GM20431 (cell line): Measurements from ENCODE around the gene CGN.

Experiments
- in situ Hi-C: fragments of 300-500 bp; cut with MseI, MboI; formaldehyde crosslinking; loops from one replicate; pipeline ENCODE4 v1.15.0; 2020; ENCODE audit warnings: low sequenced_read_pairs; ENCODE audit not compliant: unreplicated experiment

The CGN gene

DNA sequence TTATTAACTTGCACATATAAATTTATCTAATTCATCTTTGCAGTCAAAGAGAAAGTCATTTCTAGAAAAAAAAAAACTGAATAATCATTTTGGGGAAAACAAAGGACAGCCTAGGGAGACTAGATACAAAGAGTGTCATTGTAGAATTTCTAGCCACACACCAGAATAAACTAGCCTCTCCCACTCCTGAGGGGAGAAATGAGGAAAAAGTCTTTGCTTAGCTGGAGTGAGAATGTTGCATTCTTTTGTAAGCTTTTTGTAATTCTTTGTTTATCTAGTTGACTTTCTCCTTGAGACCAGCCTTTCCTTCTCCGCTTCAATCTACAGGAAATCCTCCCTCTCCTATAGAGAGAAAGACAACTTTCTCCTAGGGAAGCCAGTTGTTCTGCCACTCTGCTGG is 15.9 kb upstream of the CGN start:
- in situ Hi-C loops = no loop called here

DNA sequence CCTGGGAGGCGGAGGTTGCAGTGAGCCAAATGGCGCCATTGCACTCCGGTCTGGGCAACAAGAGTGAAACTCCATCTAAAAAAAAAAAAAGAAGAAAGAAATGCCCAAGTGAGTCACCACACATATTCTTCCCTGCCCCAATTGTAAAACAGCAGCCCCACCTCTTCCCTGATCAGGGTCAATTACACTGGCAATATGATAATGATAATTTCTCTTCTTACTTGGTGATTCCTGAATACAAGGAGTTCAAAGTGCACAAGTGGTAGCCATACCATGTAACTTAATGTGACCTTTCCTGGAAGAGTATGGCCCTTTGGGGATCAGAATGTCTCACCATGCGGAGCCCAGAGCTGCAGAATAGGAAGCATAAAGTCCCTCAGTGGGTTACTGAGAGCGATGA is 11.8 kb upstream of the CGN start:
- in situ Hi-C loops = no loop called here

- in situ Hi-C loops = no loop called here
Measured at GRCh38 chr1:151499930-151500329, 11.3 kb upstream of the CGN start.

DNA sequence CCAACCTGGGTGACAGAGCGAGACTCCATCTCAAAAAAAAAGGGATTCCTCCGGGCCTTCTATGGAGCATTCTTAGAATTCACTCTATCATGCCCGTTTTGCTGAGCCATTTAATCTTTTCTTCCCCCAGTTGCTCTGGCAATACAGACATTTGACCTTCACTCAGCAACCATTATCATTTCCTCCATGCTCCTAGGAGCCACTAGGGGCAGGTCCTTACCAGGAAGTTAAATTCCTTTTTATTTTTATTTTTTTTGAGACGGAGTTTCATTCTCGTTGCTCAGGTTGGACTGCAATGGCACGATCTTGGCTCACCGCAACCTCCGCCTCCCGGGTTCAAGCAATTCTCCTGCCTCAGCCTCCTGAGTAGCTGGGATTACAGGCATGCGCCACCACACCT is 9.7 kb upstream of the CGN start:
- in situ Hi-C loops = no loop called here

- in situ Hi-C loops = no loop called here
Measured at GRCh38 chr1:151502035-151502700, 9.0 kb upstream of the CGN start.

DNA sequence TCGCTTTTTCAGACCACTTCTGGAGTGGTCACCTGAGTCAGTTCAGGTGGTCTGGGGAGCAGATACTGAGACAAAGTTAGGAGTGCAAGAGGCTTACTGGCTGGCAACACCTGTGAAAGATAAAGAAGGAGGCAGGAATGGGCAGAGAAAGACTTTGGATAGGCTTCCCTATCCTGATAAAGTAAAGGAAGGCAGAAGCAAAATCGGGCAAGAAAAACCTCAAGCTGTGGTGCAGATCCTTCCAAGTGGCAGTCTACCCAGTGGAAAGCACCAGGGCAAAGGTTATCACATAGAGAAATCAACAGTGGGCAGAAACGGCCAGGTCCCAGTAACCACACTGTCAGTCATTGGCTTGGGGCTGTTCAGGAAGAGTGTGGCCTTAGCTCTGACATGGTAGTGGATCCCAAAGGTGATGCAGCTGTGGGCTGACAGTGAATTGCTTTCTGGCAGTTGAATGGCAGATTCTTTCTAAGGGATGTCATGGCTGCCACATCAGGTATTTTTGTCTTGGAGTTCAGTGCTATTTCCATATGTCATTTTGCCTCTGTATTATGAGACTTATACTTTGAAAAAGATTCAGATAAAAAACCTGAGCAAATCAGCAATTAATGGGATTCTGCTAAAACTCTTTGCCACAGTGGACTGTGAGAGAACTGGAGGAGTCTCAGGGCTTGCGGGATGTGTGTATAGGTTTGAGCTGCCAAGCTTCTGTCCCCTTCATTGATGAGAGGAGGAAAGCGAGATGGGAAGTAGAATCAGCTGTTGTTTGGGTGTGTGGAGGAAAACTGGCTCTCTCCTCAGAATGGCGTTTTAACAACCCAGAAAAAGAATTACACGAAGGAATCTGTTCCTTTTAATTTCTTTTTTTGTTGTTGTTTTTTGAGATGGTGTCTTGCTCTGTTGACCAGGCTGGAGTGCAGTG is 8.1 kb upstream of the CGN start:
- in situ Hi-C loops = no loop called here

GRCh38 chr1:151504252-151504651 is 6.9 kb upstream of the CGN start:
- in situ Hi-C loops = no loop called here

DNA sequence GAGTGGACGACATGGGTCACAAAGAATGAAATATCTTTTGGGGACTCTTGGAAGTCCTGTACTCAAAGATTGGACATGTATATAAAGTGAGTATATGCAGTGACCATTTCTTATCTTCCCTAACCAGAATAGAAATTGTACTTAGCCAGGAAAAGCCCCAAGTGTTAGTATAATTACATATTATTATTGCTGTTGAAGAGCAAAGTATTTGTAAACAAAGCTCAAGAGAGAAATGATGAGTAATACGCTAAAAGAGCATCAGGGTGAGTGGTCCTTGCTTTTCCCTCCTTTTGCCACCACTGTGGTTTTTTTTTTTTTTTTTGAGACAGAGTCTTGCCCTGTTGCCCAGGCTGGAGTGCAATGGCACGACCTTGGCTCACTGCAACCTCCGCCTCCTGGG is 6.4 kb upstream of the CGN start:
- in situ Hi-C loops = no loop called here

GRCh38 chr1:151508833-151509232 is 2.4 kb upstream of the CGN start:
- in situ Hi-C loops = no loop called here

DNA sequence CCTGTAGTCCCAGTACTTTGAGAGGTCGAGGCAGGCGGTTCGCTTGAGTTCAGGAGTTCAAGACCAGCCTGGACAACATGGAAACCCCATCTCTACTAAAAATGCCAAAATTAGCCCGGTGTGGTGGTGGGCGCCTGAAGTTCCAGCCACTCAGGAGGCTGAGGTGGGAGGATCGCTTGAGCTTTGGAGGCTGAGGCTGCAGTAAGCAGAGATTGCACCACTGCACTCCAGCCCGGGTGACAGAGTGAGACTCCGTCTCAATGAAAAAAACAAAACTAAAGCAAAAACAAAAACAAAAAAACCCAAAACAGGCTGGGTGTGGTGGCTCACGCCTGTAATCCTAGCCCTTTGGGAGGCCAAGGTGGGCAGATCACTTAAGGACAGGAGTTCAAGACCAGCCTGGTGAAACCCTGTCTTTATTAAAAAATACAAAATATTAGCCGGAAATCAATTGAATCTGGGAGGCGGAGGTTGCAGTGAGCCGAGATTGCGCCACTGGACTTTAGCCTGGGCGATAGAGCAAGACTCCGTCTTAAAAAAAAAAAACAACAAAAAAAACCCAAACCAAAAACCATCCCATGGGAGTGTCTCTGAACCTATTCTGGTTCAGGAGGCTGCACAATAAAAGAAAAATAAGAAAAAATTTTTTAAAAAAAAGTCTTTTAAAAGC is 1.7 kb upstream of the CGN start:
- in situ Hi-C loops = no loop called here

DNA sequence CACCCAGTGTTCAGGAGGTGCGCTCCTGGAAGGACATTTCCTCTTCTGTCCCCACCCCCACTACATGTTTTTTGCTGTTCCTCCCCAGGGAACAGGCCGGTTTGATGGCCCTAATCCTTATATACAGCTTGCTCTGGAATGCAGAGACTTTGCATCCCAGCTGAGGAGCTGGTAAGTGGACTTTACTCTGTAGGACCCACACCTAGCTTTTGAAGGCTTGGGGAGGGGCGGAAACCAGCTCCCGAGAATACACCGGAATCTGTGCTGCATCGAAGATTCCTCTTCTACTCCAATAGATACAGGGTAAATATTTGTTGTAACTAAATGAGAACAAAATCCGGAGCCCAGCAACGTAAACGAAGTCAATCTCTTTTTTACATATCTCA is 1.2 kb upstream of the CGN start:
- in situ Hi-C loops = no loop called here

GRCh38 chr1:151510614-151510956 is 602 bp upstream of the CGN start:
- in situ Hi-C loops = no loop called here

GRCh38 chr1:151511636-151512215 is 539 bp downstream of the CGN start:
- in situ Hi-C loops = no loop called here

DNA sequence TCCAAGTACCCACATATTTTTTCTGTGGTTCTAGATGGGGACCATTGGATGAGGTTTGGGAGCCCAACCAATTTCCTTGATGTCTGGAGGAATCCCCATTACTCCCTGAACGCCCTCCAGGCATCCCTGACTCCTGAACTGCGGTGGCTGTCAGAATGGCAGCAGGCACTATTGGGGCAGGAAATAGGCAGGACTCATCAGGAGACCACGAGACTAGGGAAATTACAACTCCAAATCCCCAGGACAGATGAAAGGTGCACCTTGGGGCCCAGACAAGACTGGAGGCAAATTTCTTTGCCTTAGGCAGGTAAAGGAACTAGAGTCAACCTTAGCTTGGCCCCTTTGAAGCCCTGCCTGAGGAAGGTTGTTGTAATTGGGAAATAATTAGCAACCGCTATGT is 1.1 kb downstream of the CGN start:
- in situ Hi-C loops = no loop called here

DNA sequence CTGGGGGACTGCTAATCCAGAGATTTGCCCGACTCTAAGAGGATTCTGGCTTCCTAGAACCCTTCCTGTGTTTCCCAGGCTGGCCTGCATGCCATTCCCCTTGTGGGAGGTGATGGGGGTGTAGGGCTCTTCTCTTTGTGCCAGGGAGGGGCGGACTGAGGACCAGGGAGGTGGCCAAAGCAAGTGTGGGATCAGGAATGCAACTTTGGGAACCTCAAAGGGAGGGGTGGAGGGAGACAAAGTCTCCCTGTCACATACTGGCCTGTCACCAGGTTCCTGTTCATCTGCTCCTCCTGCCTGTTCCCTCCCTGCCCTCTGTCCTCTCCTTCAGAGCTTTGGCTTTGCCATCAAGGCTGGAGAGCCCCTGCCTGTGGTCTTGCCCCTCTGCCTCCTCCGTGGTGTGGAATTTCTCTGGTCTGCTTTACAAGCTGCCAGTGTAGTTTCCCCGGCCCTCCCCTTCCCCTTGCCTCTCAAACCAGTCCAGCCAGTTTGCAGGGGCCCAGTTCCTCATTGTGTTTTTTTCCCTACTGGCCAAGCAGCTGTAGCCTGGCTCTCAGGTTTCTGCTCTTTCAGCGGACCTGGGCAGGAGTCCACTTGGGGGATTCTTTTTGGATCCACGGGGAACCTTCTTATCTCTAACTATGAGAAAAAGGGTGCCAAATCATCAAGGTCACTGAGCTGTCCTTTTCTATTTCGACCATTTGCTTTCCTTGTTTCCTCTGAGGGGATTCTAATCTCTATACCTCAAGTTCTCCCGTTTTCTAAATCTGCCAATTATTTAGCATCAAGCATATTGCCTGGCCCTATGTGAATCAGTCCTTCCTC is 1.8 kb downstream of the CGN start:
- in situ Hi-C loops = no loop called here

- in situ Hi-C loops = no loop called here
Measured at GRCh38 chr1:151513626-151514121, 2.5 kb downstream of the CGN start.

GRCh38 chr1:151514366-151514765 is 3.2 kb downstream of the CGN start:
- in situ Hi-C loops = no loop called here

GRCh38 chr1:151515265-151515664 is 4.1 kb downstream of the CGN start:
- in situ Hi-C loops = no loop called here

DNA sequence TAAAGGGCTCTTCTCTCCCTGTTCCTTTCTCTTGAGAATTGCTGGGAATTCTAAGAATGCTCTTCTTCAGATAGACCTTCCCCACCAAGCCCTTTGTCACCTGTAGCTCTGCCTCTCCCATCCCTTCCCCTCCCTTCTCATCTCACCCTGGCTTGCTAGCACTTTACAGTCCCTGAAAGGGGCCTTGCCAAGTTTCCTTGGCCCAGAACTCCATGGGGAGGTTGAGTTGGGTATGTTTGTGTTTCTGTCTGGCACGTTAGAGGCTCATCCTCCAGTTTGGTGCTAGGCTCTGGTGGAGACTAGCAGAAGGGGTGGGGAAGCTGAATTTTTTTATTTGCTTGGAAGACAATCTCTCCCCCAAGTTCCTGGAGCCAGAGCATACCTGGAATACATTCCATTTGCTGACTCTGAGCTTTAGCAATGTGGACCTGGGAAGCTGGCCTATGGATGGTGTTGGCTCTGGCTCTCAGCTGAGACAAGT is 4.9 kb downstream of the CGN start:
- in situ Hi-C loops = no loop called here

DNA sequence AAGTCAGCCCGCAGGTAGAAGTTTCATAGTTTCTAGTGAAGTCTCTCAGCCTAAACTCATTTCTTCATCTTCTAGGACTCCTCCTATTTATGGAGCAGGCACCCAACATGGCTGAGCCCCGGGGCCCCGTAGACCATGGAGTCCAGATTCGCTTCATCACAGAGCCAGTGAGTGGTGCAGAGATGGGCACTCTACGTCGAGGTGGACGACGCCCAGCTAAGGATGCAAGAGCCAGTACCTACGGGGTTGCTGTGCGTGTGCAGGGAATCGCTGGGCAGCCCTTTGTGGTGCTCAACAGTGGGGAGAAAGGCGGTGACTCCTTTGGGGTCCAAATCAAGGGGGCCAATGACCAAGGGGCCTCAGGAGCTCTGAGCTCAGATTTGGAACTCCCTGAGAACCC is 7.2 kb downstream of the CGN start:
- in situ Hi-C loops = no loop called here
